K562 (cell line): ENCODE data around the gene SSU72. TPM values are rescaled to one million over a fixed set of nuclear protein-coding genes. Genes with fewer than 3 reads are reported as not detected.
A peak's percentile ranks its signal among the peaks of the same experiment; 100 is the strongest.

ENCODE experiments used
- GTF2F1 ChIP-seq: IDR thresholded peaks from 2 replicates; pipeline ENCODE4 v1.6.1; 2011; ENCODE audit warnings: low read depth, low read length, improper control_type of control experiment
- NELFE ChIP-seq: IDR thresholded peaks from 2 replicates; pipeline ENCODE4 v1.6.1; 2011; ENCODE audit warnings: mild to moderate bottlenecking; ENCODE audit not compliant: insufficient read depth, insufficient read length
- RBM17 ChIP-seq: fragments of 200-400 bp; formaldehyde crosslinking; IDR thresholded peaks from 2 replicates; pipeline ENCODE4 v1.6.1; 2017; ENCODE audit warnings: low read depth, mild to moderate bottlenecking, low read length, borderline replicate concordance
- polyA plus RNA-seq, 8 experiments: library from polyadenylated mRNA; depleted of rRNA in 4 of 8; stranded (reverse) in 5 of 8; unstranded in 3 of 8; fragments of >200 nt; fragmentation: Nextera tagmentation in 2 of 8; fragmentation: Illumina TruSeq in 1 of 8; extraction: Ambion mirVana in 2 of 8; extraction: Trizol in 1 of 8; gene quantifications; 2 replicates each; pipeline versions ENCODE4 v1.2.1 to v1.2.3, GENCODE V29; 2011 to 2014; ENCODE audit warnings: inconsistent platforms in 1 of 8, missing spikeins in 1 of 8
- total RNA-seq, 7 experiments: library from RNA; depleted of rRNA in 6 of 7; stranded (reverse); fragments of >200 nt in 6 of 7; fragmentation: Illumina TruSeq in 2 of 7; extraction: Trizol in 2 of 7; gene quantifications; 2 replicates each; pipeline versions ENCODE4 v1.2.1 to v1.2.3, GENCODE V29; 2011 to 2021; ENCODE audit warnings: low replicate concordance in 1 of 7
- TF ChIP-seq, protein P1 (sequence below), 2 experiments: IDR thresholded peaks; 2 replicates each; pipeline ENCODE4 v1.6.1; 2012; ENCODE audit warnings: improper control_type of control experiment in 2 of 2, low read depth in 2 of 2, low read length in 2 of 2, borderline replicate concordance in 1 of 2
- TF ChIP-seq, protein P2 (sequence below), 2 experiments: fragments of 450-650 bp in 1 of 2; sonication (generic) in 1 of 2; formaldehyde crosslinking in 1 of 2; IDR thresholded peaks in 1 of 2; conservative IDR thresholded peaks in 1 of 2; 2 replicates each; pipeline versions ENCODE4 v1.6.1 to v1.8.1; 2016 to 2023; ENCODE audit warnings: mild to moderate bottlenecking in 2 of 2, moderate library complexity in 2 of 2, inconsistent platforms in 1 of 2, missing genetic modification reagents in 1 of 2

The SSU72 gene
- total and polyA plus RNA-seq, 9 of the 15 experiments (the other 6 are each of a cell fraction or from before 2014, with no cell fraction given), result 70.8 to 201 (median 94.6) TPM

DNA sequence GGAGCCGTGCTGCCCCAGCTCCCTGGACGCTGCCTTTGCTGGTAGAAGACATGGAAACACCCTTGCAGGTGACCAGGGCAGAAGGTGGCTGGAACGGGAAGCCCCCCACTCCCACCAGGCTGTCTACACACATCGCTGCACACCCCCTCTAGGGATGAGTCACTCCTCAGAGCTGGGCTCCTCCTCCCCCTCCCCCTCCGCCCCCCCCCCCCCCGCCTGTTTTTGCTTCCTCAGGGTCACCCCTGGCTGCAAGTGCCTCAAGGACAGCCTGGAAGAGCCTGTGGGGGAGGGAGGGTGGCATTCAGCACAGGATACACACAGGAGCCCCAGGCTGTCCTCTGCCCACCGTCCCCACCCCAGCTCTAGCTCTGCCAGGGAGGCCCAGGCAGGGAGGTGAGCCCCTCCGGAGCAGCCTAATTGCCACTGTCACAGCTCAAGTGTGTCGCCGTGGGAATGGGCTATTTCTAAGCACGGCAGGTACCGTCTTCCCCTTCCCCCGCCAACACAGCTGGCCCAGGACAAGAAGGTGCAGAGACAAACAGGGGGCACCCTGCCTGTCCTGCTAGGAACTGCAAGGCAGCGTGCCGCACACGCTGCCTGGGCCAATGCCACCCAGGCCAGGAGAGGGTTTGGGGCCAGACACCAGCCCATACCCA is 22.7 kb upstream of the SSU72 start (continued):
- TF ChIP-seq, protein P1, sequence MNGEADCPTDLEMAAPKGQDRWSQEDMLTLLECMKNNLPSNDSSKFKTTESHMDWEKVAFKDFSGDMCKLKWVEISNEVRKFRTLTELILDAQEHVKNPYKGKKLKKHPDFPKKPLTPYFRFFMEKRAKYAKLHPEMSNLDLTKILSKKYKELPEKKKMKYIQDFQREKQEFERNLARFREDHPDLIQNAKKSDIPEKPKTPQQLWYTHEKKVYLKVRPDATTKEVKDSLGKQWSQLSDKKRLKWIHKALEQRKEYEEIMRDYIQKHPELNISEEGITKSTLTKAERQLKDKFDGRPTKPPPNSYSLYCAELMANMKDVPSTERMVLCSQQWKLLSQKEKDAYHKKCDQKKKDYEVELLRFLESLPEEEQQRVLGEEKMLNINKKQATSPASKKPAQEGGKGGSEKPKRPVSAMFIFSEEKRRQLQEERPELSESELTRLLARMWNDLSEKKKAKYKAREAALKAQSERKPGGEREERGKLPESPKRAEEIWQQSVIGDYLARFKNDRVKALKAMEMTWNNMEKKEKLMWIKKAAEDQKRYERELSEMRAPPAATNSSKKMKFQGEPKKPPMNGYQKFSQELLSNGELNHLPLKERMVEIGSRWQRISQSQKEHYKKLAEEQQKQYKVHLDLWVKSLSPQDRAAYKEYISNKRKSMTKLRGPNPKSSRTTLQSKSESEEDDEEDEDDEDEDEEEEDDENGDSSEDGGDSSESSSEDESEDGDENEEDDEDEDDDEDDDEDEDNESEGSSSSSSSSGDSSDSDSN (IDR thresholded peaks at IDR 0.05; ENCODE audit: borderline replicate concordance in 1 of 2, low read depth in 2 of 2, low read length in 2 of 2), result no peak
- TF ChIP-seq RBM17 (no peak), NELFE (no peak), GTF2F1 (no peak)
- TF ChIP-seq, protein P2, sequence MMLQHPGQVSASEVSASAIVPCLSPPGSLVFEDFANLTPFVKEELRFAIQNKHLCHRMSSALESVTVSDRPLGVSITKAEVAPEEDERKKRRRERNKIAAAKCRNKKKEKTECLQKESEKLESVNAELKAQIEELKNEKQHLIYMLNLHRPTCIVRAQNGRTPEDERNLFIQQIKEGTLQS (IDR thresholded peaks at IDR 0.05), result peak; percentile 87
- TF ChIP-seq, protein P2 (CRISPR knock-in tag; conservative IDR thresholded peaks at IDR 0.05), result no peak
- TF ChIP-seq, all 486 proteins: peak for 29
